HG03025 (cell line): ENCODE measurements around the gene CSRP1.
"Not testable (repeated sequence)": the region's sequence is repeated elsewhere in the genome, so short reads cannot be mapped to it uniquely, and the experiment has no call there.

ENCODE experiments used
- ATAC-seq: cut with Tn5 transposase; IDR thresholded peaks from one replicate; pipeline ENCODE4 v1.9.1; 2021; ENCODE audit warnings: mild to moderate bottlenecking, moderate library complexity; ENCODE audit not compliant: unreplicated experiment, low FRiP score

CSRP1 gene

DNA sequence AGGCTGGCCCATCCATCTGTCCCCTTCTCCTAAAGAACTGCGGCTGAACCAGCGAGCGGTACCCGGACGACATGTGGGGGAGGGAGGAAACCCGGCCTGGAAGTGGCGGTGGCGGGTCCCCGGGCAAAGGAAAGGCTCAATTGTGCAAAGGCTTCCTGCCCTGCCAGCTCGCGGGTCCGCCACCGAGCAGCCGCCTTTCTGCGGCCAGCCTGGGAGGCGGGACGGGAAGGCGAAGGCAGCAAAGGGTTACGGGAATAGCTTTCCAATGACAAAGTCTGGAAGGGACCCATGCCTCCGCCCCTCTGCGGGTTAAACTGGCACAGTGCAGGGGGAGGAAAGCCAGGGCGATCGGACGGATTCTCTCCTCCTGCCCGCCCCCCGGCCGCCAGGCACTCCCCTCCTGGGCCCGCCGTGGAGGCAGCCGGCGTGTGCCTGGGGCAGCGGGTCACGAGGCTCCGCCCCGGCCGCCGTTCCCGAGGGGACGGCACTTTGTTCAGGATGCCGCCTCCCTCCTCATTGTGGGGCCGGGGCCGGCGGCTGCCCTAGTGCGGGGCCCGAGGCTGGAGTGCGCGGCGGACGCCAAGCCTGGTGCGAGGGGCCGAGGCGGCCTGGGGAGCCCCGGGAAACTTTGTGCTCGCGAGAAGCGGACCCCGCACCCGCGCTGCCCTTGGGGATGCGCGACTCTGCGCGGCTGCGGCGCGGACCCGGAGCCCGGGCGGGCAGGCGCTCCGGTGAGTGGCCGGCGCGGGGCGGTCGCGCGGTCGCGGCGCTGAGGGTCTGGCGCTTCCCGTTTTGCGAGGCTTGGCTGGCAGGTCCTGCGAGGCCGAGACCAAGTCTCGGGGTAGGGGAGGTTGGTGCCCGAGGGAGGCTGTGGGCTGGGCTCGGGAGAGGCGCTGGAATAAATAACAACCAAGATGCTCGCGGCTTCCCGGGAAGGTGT, 32.0 kb upstream of the CSRP1 start, which contains the start of gene NAV1:
TSS of gene NAV1 (plus strand) at position 516 of the 940 bp plus-strand sequence. CDS start 83,758 bp downstream, outside the sequence.
- no peak for ATAC-seq

DNA sequence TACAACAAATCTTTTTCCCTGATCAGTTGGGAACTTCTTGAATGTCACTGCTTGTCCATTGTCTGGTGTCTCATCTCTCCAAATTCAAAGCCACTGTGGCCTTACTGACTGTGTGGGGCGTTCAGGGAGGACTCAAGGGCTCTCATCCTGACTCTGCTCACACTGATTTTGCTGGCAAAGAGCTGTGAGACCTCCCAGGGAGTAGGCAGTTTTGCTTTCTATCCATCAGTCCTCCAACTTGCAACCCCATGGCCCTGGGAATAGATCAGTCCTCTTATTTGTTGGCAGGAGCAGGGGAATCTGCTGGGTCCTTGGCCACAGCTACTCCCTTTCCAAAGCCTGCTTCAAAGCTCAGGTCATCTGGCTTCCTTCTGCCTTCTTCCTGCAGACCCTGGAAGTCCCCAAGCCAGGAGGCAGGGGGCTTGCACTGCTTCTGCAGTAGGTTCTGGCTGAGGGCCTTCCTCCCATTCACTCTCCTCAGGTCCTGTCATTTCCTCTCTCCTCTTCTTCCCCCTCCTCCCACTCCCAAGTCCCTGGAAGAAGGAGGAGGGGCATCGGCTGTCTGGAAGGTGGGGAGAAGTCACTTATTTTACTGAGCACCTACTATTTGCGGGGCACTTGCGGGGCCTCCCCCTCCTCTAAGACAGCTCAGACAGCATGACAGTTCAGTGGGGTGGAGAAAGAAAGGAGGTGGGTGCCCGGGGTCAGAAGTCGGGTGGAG, 31.1 kb upstream of the CSRP1 start:
- ATAC-seq: no peak

DNA sequence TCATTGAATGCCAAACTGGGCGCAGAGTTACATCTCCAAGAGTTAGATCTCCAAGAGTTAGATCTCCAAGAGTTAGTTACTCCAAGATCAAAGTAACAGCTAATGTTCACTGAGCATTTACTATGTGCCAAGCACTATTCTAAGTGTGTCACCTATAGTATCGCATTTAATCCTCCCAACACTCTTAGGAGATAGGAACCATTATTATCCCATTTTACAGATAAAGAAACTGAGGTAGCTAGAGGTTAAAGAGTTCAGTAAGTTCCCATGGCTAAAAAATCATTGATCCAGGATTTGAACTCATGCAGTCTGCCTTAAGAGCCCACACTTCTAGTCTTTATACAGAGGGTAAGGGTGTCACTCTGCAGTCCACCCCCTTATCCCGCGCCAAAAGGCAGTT, 30.5 kb upstream of the CSRP1 start:
- ATAC-seq: no peak

DNA sequence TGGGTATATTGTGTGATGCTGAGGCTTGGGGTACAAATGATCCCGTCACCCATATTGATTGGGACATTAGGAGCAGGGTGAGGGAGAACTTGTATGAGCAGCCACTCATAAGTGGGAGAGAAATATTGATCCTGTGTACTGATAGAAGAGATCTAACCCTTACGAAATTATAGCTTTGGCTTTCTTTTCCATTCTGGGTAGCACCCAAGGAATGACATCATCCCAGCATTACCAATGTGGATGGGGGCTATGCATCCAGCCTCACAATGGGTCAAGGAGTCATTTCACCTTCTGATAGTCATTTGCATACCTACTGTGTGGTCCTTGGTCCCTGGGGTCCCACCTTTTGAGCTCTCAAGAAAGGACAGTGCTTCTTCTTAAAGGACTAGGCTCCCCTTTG, 30.1 kb upstream of the CSRP1 start:
- ATAC-seq: no peak

DNA sequence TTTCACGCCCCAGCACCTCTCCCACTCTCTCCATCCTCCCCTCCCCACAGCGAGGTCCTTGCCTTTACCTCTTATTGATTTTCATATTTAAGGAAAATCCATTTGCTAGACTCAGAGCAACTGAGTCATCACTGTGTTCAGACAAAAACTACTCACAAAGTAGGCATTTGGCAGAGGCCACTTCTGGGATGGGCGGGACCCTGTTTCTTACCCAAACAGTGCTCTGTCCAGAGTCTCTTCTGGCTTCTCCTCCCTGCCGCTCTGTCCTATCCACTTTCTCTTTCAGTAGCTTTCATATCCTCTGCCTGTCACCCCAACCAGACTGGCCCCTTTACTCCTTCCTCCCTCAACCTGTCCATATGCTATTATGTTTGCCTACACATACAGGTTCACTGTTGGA, 29.6 kb upstream of the CSRP1 start:
- ATAC-seq: no peak

DNA sequence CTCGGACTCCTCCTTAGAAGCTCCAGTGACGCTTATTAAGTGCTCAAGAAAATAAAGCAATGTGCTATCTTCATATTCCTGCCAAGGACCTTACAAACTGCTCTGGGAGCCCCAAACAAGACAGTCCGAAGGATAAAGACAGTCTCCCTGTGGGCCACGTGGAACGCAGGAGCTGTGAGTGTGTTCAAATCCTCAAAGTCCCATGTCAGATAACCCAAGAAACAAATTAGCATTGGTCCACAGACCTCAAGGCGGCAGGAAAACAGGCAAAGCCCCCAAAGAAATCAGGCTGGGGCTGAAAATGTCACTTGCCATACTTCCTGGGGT, 29.0 kb upstream of the CSRP1 start:
- ATAC-seq: no peak

DNA sequence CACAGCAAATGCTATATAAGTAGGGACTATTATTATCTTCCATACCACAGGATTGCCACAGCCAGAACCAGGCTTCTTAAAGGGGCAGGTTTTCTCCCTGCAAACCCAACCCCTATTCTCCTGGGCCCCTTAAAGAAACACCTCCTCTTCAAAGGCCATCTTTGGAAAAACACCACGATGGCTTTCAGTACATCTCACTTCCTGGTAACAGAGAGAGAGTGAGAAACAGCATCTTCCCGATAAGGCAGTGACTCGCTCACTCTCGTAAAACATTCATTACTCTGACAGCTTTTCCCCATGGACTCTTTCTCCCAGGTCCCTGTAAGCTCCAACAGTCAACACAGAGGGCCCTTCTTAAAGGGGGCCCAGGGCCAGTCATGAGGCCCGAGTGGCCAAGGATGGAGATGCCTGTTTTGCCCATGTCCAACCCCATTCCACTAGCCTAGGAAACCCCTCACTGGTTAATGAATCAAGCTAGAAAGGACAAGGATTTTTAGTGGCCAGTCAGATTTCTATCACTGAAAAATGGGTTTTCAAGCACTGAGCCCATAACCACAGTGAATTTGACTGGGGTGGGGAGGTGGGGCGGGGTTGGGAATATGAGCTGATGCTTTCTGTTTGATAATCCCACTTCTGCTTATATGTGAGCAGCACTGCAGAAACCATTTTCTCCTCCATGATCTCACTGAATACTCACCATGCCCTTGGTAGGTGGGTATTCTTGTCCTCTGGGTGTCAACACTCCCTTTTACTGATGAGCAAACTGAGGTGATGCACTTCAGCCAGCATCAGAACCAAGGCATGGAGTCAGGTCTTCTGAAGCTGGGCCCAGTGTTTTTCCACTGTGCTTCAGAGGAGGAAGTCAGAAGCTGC, 28.4 kb upstream of the CSRP1 start:
- ATAC-seq: no peak

DNA sequence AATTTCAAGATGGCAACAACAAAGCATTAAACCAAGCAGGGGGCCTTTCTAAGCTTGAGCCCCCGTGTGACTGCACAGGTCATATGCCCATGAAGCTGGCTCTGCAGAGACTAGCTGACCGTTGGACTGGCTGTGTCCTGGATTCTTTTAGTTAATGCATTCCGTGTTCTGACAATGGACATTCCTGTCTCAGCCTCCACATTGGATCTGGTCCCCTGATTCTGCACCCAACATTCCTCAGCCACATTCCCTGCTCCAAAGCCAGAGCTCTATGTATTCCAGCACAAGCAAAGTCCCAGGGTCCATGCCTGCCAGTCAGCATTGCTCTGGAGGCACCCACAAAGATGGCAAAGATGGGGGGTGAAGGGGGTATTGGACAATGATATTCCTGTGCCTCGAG, 26.9 kb upstream of the CSRP1 start:
- ATAC-seq: no peak

DNA sequence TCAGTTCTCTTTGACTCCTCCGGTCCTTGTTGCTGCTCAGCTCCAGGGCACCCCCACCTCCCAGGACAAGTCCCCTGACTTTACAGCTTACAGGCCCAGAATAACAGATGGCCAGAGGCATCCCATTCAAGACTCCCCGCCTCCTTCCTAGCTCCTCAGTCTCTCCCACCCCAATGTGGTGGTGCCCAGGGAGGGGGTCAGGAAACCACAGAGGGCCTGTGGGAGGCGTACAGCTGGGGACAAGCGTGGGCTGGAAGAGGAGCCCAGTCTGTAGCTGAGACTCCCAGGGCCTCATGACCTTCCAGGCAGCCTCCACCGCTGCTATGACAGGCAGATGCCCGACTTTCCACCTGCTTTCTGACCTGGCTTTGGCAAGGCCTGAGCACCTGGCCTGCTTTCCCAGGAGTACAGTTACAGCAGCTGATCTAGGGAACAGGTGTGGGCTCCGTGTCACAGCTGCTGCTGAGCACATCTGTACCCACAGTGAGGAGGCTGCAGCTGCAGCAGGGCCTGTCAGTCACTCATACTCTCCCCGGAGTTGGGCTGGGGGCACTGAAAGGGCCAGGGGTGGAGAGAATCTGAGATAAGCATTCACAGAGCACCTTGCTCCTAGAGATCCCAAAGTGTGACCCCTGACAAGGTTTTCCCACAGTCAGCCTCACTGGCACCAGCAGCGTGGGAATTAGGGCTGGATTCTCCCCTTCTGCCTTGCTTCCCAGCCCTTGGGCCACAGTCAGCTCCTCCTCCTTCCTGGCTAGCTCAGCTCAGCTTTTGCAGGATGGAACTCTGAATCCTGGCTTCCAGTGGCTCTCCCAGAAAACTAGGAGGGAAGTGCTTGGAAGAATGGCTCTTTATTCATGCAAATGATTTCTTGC, 24.9 kb upstream of the CSRP1 start:
- no peak for ATAC-seq

DNA sequence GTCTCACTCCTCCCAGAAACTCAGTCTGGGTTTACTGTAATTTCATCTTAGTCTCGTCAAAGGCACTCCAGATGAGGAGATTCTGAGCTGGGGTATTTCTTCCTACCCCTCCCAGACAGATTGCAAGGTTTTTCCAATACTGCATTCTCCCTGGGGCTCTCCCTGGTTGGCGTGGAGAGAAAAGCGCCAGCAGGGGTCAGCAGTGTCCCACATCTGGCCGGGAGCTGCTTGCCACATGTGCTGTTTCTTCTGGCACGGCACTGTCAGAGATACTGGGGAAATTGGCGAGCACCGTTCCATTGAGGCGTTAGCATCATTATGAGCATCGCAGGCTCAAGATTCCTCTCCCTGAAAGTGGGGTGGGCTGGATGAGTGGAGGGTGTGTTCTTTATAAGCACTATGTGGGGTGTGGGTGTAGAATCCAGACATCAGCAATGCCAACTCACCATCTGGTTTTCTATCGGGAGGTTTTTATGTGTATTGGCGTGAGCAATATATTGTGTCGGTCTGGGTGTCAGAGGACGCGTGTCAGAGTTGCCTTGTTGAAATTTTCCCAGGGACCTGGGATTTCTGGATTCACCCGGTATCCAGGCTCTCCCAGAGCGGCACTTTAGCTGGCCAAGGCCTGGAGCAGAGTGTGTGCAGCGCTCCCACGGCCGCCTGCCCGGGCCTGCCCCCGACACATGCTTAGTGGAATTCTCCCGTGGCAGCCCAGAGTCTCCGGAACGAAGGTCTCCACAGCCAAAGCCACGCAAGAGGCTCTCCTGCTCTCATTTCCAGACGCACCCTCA, 24.0 kb upstream of the CSRP1 start:
- no peak for ATAC-seq

DNA sequence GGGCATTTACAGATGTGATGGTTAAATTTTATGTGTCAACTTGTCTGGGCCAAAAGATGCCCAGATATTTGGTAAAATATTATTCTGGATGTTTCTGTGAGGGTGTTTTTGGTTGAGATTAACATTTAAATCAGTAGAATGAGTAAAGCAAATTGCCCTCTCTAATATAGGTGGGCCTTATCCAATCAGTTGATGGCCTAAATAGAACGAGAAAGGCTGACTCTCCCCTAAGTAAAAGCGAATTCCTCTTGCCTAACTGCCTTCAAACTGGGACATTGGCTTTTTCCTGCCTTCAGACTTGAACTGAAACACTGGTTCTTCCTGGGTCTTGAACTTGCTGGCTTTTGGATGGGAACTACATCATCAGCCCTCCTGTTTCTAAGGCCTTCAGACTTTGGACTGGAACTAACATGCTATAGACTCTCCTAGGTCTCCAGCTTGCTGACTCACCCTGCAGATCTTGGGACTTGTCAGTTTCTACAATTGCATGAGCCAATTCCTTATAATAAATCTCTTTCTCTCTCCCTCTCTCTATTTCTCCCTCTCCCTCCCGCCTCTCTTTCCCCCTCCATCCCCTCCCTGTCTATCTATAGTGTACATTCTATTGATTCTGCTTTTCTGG, 21.8 kb upstream of the CSRP1 start:
- no peak for ATAC-seq

DNA sequence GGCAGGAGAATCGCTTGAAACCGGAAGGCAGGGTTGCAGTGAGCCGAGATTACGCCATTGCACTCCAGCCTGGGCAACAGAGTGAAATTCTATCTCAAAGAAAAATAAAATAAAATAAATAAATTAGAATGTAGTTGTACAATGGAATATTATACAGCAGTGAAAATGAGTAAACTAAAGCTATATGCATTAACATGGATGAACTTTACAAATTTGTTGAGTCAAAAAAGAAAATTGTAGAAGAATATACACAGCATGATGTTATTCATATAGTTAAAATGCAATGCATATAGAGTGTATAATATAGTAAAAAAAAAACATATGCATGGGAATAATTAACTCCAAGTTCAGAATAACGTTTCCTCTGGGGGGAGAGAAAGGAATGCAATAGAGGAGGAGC, 21.0 kb upstream of the CSRP1 start:
- no peak for ATAC-seq

DNA sequence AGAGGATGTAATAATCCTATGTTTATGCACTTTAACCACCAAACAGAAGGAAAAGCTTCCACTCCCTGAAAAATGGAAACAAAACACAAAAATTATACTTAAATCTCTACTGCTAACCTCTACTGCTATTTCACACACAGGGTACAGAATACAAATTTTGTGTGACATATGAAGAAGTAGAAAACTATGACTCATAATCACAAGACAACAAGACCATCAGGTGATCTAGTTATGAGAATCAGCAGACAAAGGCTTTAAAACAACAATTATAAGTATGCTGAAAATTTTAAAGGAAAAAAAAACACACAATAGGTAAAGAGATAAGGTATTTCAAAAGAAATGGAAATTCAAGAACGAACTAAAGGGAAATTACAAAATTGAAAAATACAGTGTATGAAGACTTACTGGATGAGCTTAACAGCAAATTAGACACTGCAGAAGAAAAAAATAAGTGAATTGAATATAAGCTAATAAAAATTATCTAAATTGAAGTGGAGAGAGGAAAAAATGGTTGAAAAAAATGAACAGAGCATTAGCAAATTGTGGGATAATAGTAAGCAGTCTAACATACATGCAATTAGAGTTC, 18.4 kb upstream of the CSRP1 start:
- no peak for ATAC-seq

DNA sequence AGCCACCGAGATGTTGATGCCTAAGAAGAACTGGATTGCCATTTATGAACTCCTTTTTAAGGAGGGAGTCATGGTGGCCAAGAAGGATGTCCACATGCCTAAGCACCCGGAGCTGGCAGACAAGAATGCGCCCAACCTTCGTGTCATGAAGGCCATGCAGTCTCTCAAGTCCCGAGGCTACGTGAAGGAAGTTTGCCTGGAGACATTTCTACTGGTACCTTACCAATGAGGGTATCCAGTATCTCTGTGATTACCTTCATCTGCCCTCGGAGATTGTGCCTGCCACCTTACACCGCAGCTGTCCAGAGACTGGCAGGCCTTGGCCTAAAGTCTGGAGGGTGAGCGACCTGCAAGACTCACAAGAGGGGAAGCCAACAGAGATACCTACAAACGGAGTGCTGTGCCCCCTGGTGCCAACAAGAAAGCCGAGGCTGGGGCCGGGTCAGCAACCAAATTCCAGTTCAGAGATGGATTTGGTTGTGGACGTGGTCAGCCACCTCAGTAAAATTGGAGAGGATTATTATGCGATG, 13.2 kb upstream of the CSRP1 start:
- ATAC-seq: not testable (repeated sequence)

DNA sequence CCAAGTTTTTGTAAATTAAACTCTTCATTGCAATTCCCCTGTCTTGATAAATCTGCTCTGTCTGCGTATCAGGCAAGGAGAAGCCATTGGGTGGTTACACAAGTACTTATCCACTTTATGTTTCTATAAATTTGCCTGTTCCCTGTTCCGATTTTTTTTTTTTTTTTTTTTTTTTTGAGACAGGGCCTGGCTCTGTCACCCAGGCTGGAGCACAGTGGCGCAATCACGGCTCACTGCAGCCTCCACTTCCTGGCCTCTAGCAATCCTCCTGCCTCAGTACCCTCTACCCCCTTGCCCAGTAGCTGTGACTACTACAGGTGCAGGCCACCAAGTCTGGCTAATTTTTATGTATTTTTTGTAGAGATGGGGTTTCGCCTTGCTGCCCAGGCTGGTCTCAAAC, 11.1 kb upstream of the CSRP1 start:
- ATAC-seq: no peak

DNA sequence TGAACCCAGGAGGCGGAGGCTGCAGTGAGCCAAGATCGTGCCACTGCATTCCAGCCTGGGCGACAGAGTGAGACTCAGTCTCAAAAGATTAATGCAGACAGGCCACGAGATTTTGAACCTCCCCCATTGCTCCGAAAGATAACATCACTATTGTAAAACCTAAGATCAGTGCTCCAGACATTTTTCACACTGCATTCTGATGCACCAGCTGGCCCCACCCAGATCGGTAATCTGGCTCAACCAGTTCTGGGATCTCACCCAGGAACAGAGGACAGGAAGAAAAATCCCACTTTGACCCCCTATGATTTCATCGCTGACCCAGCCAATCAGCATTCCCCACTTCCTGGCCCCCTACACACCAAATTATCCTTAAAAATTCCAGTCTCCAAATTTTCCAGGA, 10.7 kb upstream of the CSRP1 start:
- ATAC-seq: no peak

DNA sequence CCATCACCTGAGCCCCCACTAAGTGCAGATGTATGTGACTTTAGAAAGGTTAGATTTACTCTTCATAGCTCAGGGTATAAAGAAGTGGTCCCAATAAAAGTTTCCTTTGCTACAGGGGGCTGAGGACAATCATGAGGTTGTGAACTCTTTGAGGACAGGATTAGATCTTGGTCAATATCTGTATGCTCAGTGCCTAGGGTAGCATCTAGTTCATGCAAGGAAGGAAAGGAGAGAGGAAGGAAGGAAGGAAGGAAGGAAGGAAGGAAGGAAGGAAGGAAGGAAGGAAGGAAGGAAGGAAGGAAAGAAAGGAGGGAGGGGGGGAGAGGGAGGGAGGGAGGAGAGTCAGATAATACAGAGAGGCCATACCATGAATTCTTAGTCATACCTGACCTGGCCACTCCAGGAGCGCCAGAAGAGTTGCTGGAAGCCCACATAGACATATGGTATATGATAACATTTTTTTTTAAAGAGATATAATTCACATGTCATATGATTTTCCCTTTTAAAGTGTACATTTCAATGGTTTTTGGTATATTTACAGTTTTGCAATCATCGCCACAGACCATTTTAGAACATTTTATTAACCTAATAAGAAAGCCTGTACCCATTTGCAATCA, 9.7 kb upstream of the CSRP1 start:
- ATAC-seq: no peak

DNA sequence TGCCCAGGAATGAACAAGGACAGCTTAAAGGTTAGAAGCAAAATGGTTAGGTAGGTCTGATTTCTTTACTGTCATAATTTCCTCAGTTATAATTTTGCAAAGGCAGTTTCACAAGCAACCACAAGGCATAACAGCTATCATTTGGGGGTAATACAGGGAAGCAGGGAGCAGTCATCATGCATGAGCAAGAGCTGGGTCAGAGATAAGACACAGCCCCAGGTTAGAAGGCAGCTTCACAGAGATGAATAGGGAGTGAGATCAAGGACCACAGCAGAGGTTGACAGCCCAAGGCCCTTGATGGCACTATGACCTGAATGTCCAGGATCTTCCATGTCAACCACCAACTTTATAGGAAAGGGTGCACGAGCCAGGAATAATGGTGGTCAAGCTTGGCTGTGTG, 9.0 kb upstream of the CSRP1 start:
- no peak for ATAC-seq
